ENCODE results near the gene FNDC3A.
A peak's percentile ranks its signal among the peaks of the same experiment; 100 is the strongest.
"Not testable (repeated sequence)": the region's sequence is repeated elsewhere in the genome, so short reads cannot be mapped to it uniquely, and the experiment has no call there.

FNDC3A gene

DNA sequence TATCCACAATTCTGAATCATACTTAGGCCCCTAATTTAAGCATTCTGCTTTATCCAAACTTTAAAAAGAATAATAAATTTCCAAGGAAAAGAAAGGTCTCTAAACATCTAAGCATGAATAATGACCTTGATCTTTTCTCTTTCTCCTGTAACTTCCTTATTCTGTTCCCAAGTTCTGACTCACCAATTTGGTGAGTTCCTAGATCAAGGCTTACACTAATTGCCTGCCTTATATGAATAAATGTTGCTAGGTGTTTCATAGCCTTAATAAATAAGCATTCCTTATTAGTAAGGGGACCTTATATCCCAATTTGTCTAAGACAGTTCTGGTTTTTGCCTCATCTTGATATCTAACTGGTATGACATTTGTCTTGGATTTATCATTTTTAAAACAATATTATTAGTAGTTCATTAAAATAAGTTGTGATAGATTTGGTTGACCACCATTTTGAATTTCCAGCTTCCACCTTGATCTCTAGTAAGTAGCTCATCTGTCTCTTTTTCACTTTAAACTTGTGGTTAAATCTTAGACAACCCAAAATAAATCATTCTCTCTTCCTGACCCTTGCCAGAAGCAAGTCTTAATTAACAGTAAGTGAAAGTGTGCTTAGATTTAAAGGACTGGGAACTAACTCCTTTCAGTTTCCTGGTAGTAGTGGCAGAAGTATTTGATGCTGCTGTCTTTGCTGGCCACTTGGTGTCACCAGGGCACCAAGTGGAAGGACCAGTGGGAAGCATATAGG lies 123.2 kb downstream of the FNDC3A start:
- Histone ChIP-seq H3K4me1 (ENCODE audit: insufficient read depth, low read length) (no peaks in the 10 kb centered on the region), H3K27ac (ENCODE audit: low read length) (no peak overlapping the region), H3K4me3 (ENCODE audit: low read length) (no peak overlapping the region), H3K36me3 (ENCODE audit: insufficient read depth, low read depth, low read length) (no peaks in the 10 kb centered on the region), H3K9ac (ENCODE audit: low read depth, low read length) (no peak overlapping the region), H3K9me3 (ENCODE audit: insufficient read depth, low read depth, low read length) (no peaks in the 10 kb centered on the region), H3K27me3 (ENCODE audit: insufficient read depth, low read length) (no peaks in the 10 kb centered on the region)

DNA sequence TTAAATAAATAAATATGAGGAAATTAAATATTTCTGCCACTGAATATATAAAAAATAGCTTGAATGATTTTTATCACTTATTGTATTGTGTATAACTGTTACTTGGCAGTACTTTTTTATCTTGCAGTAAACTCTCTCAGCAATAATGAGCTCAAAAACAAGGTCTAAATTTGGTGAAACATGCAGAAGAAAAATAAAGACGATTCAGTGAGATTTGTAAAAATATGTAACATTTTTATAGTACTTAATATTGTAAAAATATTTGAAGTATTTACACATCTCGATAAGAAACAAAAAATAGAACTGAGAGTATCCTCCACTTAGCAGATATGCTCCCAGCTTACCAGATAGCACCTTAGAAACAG lies 123.8 kb downstream of the FNDC3A start:
- no peaks in the 10 kb centered on the region for H3K9me3 ChIP-seq (ENCODE audit: insufficient read depth, low read depth, low read length)
- H3K9ac ChIP-seq (ENCODE audit: low read depth, low read length), result no peak overlapping the region
- H3K4me3 ChIP-seq (ENCODE audit: low read length), result no peak overlapping the region
- H3K4me1 ChIP-seq (ENCODE audit: insufficient read depth, low read length), result no peaks in the 10 kb centered on the region
- no peaks in the 10 kb centered on the region for H3K27me3 ChIP-seq (ENCODE audit: insufficient read depth, low read length)
- H3K36me3 ChIP-seq (ENCODE audit: insufficient read depth, low read depth, low read length), result no peaks in the 10 kb centered on the region
- no peak overlapping the region for H3K27ac ChIP-seq (ENCODE audit: low read length)

DNA sequence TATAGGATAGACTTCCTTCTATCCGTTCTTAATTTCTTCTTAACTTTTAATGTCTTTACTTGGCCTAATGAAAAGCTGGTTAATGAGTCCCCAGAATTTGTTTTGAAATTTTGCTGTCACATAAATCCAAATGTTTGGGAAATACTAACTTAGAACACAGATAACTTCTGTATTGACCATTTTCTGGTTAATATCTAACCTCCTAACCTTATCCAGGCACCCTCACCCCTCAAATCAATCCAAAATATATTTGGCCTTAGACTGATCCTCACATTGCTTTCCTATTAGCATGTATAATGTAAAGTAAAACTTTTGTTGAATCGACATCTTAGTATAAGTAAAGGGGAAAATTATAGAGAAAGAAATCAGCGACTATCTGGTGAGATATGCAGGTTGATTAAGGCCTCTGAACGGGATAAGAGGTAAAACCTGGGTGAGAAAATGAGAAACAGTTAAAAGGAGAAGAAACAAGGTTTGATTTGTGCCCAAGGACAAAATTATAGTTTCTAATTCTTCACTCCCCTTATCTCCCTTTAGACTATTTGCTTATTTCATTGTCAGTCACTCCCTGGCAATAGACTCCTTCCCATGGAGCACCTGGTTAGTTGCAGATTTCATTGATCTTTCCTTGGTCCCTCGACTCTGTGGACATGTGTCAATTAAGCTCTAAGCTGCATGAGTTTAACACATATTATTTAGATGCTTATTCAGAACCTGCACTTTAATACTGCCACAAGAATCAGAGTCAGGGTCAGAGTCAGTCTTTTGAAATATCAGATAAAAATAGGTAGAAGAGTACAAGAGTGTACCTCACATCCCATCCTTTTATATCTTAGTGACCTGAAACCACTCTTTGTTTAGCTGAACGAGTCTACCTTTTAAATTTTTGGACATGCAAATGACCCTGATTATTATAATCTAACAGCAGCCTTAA lies 125.2 kb downstream of the FNDC3A start:
- Histone ChIP-seq H3K4me1 (ENCODE audit: insufficient read depth, low read length) (no peaks in the 10 kb centered on the region), H3K27ac (ENCODE audit: low read length) (no peak overlapping the region), H3K9me3 (ENCODE audit: insufficient read depth, low read depth, low read length) (no peaks in the 10 kb centered on the region), H3K4me3 (ENCODE audit: low read length) (no peak overlapping the region), H3K9ac (ENCODE audit: low read depth, low read length) (no peak overlapping the region), H3K27me3 (ENCODE audit: insufficient read depth, low read length) (no peaks in the 10 kb centered on the region), H3K36me3 (ENCODE audit: insufficient read depth, low read depth, low read length) (no peaks in the 10 kb centered on the region)

DNA sequence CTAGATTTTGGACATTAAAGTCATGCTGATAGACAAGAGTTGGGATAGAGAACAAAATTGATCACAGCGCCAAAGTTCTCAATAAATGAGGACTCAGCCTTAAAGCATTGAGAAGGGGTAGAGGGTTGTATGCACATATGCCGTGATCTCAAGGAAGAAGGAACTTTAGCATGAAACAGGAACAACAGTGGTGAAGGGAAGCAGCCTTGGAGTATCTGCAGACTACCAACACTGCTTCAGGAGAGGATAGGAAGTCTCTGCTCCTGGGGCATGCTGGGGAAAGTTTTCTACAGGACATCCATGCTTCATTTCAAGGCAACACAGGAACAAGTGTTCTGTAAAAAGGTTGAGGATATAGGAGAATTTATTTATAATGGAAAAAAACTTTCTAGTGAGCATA lies 132.5 kb downstream of the FNDC3A start:
- no peaks in the 10 kb centered on the region for H3K9me3 ChIP-seq (ENCODE audit: insufficient read depth, low read depth, low read length)
- no peak overlapping the region for H3K27ac ChIP-seq (ENCODE audit: low read length)
- H3K4me3 ChIP-seq (ENCODE audit: low read length), result no peak overlapping the region
- no peaks in the 10 kb centered on the region for H3K36me3 ChIP-seq (ENCODE audit: insufficient read depth, low read depth, low read length)
- peaks cover 14% of the 10 kb centered on the region; the same call in 1 of the 2 replicates for H3K4me1 ChIP-seq (ENCODE audit: insufficient read depth, low read length)
- H3K27me3 ChIP-seq (ENCODE audit: insufficient read depth, low read length), result no peaks in the 10 kb centered on the region
- no peak overlapping the region for H3K9ac ChIP-seq (ENCODE audit: low read depth, low read length)

DNA sequence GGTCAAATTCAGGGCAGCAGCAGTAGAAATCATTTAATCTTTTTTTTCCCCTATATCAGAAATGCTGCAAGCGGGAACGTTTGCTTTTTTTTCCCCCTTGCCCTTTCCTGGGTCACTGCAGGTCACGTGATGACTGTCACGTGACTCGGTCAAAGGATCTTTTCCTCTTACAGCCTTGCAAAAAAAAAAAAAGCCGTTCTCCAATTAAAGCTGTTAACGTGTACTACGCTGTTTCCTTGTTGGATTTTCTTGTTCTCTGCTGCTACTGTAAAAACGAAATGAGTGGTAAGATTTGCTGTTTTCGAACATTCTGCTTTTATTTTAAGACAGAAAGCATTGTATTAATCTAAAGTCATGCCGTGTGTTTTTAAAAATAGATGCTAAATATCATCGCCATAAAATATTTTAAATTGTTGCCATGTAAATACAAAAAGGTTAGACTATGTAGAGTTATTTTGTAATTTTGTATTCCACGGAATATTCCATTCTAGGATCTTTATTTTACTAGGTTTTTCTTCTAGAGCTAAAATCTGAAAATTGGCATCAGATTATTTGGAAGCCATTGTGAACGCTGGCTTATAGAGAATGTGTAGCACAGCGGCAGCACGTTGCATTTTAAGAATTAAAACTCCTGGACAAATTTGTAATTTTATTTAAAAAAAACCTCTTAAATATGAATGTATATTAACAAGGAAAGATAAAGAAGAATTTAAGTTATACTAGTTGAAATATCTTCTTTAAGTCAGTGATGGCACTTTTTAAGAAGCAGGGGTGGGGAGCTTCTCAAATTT lies 134.6 kb downstream of the FNDC3A start:
- no peaks in the 10 kb centered on the region for H3K9me3 ChIP-seq (ENCODE audit: insufficient read depth, low read depth, low read length)
- H3K27ac ChIP-seq (ENCODE audit: low read length), result peak overlapping the region; percentile 40
- no peaks in the 10 kb centered on the region for H3K27me3 ChIP-seq (ENCODE audit: insufficient read depth, low read length)
- peaks cover 8% of the 10 kb centered on the region for H3K36me3 ChIP-seq (ENCODE audit: insufficient read depth, low read depth, low read length)
- H3K4me3 ChIP-seq (ENCODE audit: low read length), result peak overlapping the region; percentile 91
- H3K9ac ChIP-seq (ENCODE audit: low read depth, low read length), result peak overlapping the region; percentile 85
- peaks cover 22% of the 10 kb centered on the region; the same call in 1 of the 2 replicates for H3K4me1 ChIP-seq (ENCODE audit: insufficient read depth, low read length)

DNA sequence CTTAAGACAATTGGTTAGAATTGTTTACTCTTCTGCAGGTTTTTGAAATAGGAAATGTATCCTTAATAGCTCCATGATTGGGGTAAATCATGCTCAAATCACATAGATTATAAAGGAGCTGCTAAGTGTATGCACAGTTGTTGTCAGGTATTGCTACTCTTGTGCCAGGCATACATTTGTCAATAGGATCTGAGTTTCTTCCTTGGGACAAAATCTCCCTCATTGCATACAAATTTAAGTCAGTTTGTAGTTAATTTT lies 135.1 kb downstream of the FNDC3A start:
- H3K27ac ChIP-seq (ENCODE audit: low read length), result no peak overlapping the region
- H3K4me3 ChIP-seq (ENCODE audit: low read length), result peak overlapping the region; percentile 91
- H3K4me1 ChIP-seq (ENCODE audit: insufficient read depth, low read length), result peaks cover 22% of the 10 kb centered on the region; the same call in 1 of the 2 replicates
- H3K27me3 ChIP-seq (ENCODE audit: insufficient read depth, low read length), result no peaks in the 10 kb centered on the region
- no peaks in the 10 kb centered on the region for H3K9me3 ChIP-seq (ENCODE audit: insufficient read depth, low read depth, low read length)
- peaks cover 13% of the 10 kb centered on the region for H3K36me3 ChIP-seq (ENCODE audit: insufficient read depth, low read depth, low read length)
- H3K9ac ChIP-seq (ENCODE audit: low read depth, low read length), result peak overlapping the region; percentile 85; the same call in 1 of the 2 replicates

DNA sequence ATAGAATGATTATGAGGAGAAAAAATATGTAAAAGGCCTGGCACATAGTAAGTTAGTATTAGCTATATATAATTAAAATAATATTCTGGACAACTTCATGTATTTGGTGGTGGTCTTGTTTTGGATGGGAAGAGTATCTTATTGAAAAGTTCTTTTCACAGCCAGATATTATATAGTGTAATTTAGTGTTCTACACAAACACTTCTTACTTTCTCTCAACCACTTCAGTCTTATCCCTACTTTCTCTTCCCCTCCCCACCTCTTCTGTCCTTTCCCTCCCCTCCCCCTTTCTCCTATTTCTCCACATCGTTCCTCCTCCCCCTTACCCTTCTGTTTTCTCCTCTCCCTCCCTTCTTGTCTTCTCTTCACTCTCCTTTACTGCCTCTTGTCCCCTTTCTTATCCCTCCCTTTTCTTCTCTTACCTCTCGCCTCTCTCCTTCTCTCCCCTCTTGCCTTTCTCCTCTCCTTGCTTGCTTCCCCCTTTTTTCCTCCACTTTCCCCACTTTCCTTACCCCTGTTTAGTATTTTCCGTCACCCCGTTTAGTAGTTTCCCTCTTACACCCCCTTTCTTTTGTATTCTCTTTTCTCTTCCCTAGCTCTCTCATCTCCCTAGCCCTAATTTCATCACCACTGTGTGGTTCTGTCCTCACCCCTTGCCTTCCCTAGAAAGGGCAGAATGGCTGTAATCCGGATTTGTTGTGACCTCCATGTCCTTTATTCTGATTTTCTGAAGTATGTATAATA lies 137.2 kb downstream of the FNDC3A start:
- no peaks in the 10 kb centered on the region for H3K27me3 ChIP-seq (ENCODE audit: insufficient read depth, low read length)
- no peaks in the 10 kb centered on the region for H3K9me3 ChIP-seq (ENCODE audit: insufficient read depth, low read depth, low read length)
- peak overlapping the region; percentile 85 for H3K9ac ChIP-seq (ENCODE audit: low read depth, low read length)
- H3K36me3 ChIP-seq (ENCODE audit: insufficient read depth, low read depth, low read length), result peaks cover 33% of the 10 kb centered on the region
- peak overlapping the region; percentile 85 for H3K27ac ChIP-seq (ENCODE audit: low read length)
- H3K4me3 ChIP-seq (ENCODE audit: low read length), result peak overlapping the region; percentile 67
- H3K4me1 ChIP-seq (ENCODE audit: insufficient read depth, low read length), result peaks cover 22% of the 10 kb centered on the region; the same call in 1 of the 2 replicates

DNA sequence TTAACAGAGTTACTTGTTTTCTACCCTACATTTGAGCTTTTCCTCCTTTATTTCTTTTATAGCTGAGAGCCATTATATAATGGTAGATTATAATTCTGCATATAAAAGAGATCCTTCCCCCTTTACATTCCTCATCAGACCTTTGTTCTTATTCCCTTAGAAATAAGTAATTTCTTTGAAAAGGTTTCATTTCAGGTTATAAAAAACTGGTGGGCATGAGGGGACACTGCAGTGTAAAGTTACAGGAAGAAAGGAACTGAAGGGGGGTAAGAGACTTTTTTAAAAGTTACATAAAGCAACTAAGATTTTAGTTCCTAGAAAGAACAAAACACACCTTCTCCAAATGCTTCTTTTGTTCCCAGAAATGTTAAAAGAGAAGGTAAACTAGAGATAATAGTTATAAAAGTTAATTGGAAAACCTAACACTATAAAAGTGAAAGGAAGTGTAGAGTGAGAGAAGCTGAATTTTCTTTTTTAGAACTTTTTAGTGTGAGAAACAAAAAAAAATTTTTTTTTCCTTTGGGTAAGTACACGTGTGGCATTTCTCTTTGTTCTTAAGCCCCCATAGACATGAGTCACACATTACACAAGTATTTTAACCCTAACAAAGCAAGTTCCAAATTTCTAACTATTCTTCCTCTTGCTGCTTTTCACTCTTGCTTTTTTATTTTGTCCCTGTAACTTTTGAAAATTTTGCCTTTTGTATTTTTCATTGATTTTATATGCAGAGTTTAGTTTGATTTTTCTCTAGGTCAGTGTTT lies 138.0 kb downstream of the FNDC3A start:
- peak overlapping the region; percentile 85 for H3K9ac ChIP-seq (ENCODE audit: low read depth, low read length)
- H3K9me3 ChIP-seq (ENCODE audit: insufficient read depth, low read depth, low read length), result no peaks in the 10 kb centered on the region
- peak overlapping the region; percentile 85 for H3K27ac ChIP-seq (ENCODE audit: low read length)
- peak overlapping the region; percentile 67 for H3K4me3 ChIP-seq (ENCODE audit: low read length)
- no peaks in the 10 kb centered on the region for H3K27me3 ChIP-seq (ENCODE audit: insufficient read depth, low read length)
- H3K36me3 ChIP-seq (ENCODE audit: insufficient read depth, low read depth, low read length), result peaks cover 39% of the 10 kb centered on the region
- H3K4me1 ChIP-seq (ENCODE audit: insufficient read depth, low read length), result peaks cover 22% of the 10 kb centered on the region; the same call in 1 of the 2 replicates

DNA sequence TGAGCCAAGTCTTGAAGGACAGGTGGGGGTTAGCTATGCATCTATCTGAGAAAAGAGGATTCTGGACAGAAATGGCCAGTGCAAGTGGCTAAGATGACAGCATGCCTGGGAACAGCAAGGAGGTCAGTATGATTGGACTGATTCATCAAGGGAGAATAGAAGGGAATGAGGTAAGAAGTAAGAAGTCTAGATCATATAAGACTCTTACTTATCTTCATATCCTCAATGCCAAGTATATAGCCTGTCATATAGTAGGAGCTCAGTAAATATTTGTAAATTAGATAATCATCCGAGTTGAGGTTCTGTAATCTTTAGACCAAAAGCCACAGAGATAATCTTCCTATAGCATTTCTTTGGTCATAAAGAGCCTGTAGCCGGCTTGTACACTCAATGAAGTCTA lies 141.2 kb downstream of the FNDC3A start:
- H3K27me3 ChIP-seq (ENCODE audit: insufficient read depth, low read length), result no peaks in the 10 kb centered on the region
- H3K9me3 ChIP-seq (ENCODE audit: insufficient read depth, low read depth, low read length), result no peaks in the 10 kb centered on the region
- H3K4me3 ChIP-seq (ENCODE audit: low read length), result no peak overlapping the region
- peaks cover 18% of the 10 kb centered on the region; the same call in 1 of the 2 replicates for H3K4me1 ChIP-seq (ENCODE audit: insufficient read depth, low read length)
- peaks cover 52% of the 10 kb centered on the region for H3K36me3 ChIP-seq (ENCODE audit: insufficient read depth, low read depth, low read length)
- no peak overlapping the region for H3K27ac ChIP-seq (ENCODE audit: low read length)
- H3K9ac ChIP-seq (ENCODE audit: low read depth, low read length), result no peak overlapping the region

DNA sequence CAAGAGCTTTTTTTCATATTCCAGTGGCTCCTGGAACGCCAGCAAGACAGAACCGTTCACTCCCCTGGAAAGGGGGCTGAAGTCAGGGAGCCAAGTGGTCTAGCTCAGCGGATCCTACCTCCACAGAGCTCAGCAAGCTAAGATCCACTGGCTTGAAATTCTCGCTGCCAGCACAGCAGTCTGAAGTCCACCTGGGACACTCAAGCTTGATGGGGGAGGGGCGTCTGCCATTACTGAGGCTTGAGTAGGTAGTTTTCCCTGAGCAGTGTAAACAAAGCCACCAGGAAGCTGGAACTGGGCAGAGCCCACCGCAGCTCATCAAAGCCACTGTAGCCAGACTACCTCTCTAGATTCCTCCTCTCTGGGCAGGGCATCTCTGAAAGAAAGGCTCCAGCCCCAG lies 142.7 kb downstream of the FNDC3A start:
- H3K4me1 ChIP-seq (ENCODE audit: insufficient read depth, low read length); H3K9ac ChIP-seq (ENCODE audit: low read depth, low read length); H3K9me3 ChIP-seq (ENCODE audit: insufficient read depth, low read depth, low read length); H3K27ac ChIP-seq (ENCODE audit: low read length); H3K4me3 ChIP-seq (ENCODE audit: low read length); H3K27me3 ChIP-seq (ENCODE audit: insufficient read depth, low read length): not testable (repeated sequence)
- peaks cover 52% of the 10 kb centered on the region for H3K36me3 ChIP-seq (ENCODE audit: insufficient read depth, low read depth, low read length)
